Measurements from ENCODE around the gene GADD45G. TPM values are rescaled to one million over a fixed set of nuclear protein-coding genes. Genes with fewer than 3 reads are reported as not detected.

GADD45G gene
- total and polyA plus RNA-seq, 5 donors from 2014 or later = 0.16 to 15.7 (median 0.30) TPM

DNA sequence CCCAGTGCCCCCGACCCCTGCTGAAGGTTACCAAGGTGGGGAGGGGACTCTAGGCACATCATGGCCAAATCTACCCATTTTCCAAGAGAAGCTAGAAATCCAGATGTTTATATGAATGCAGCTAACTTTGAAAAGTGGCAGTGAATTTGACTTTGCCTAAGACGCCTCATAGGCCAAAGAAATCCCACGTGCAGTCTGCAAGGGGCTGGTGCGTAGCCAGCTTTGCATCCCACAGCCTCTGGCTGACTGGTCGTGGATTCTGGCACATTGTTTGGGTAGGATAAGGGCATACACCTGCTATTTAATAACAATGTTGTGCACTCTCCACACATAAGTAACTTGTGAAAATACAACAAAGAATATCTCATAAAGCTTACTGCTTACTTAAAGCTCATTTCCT is 3.5 kb upstream of the GADD45G start:
- Mint-ChIP-seq H3K4me1 (peaks cover 7 to 27% (median 14%) of the 10 kb centered on the region in 4 donors), H3K9me3 (no peaks in the 10 kb centered on the region), H3K36me3 (no peaks in the 10 kb centered on the region), H3K4me3 (no peak overlapping the region), H3K27me3 (peaks cover 38% of the 10 kb centered on the region), H3K27ac (peak overlapping the region in 1 of 3 donors; percentile 3)
- H3K36me3 ChIP-seq (ENCODE audit: control insufficient read depth, insufficient read depth, low read length) = no peaks in the 10 kb centered on the region
- no peak for ATAC-seq (ENCODE audit: low read depth in 2 of 2)
- no peak overlapping the region for H3K4me3 ChIP-seq (ENCODE audit: low read depth, low read length)
- H3K27ac ChIP-seq (ENCODE audit: insufficient read depth, low read length, poor library complexity, severe bottlenecking) = no peak overlapping the region
- no peaks in the 10 kb centered on the region for H3K9me3 ChIP-seq (ENCODE audit: control insufficient read depth in 2 of 2, low read length in 2 of 2)
- peaks cover 9% of the 10 kb centered on the region for H3K27me3 ChIP-seq (ENCODE audit: control insufficient read depth, insufficient read depth, low read length)
- H3K4me1 ChIP-seq (ENCODE audit: control insufficient read depth, insufficient read depth, low read length, poor library complexity, severe bottlenecking) = peaks cover 36% of the 10 kb centered on the region
- DNase-seq = no peak

- Mint-ChIP-seq H3K27ac (no peak overlapping the region), H3K4me3 (no peak overlapping the region), H3K36me3 (no peaks in the 10 kb centered on the region), H3K9me3 (no peaks in the 10 kb centered on the region), H3K27me3 (peaks cover 44% of the 10 kb centered on the region), H3K4me1 (peaks cover 10 to 33% (median 19%) of the 10 kb centered on the region in 4 donors)
- H3K36me3 ChIP-seq (ENCODE audit: control insufficient read depth, insufficient read depth, low read length) = no peaks in the 10 kb centered on the region
- no peak for ATAC-seq (ENCODE audit: low read depth in 2 of 2)
- H3K4me3 ChIP-seq (ENCODE audit: low read depth, low read length) = no peak overlapping the region
- DNase-seq = no peak
- H3K27me3 ChIP-seq (ENCODE audit: control insufficient read depth, insufficient read depth, low read length) = peaks cover 9% of the 10 kb centered on the region
- no peak overlapping the region for H3K27ac ChIP-seq (ENCODE audit: insufficient read depth, low read length, poor library complexity, severe bottlenecking)
- H3K4me1 ChIP-seq (ENCODE audit: control insufficient read depth, insufficient read depth, low read length, poor library complexity, severe bottlenecking) = peaks cover 43% of the 10 kb centered on the region
- no peaks in the 10 kb centered on the region for H3K9me3 ChIP-seq (ENCODE audit: control insufficient read depth in 2 of 2, low read length in 2 of 2)
Measured at GRCh38 chr9:89601856-89602562, 2.8 kb upstream of the GADD45G start.

DNA sequence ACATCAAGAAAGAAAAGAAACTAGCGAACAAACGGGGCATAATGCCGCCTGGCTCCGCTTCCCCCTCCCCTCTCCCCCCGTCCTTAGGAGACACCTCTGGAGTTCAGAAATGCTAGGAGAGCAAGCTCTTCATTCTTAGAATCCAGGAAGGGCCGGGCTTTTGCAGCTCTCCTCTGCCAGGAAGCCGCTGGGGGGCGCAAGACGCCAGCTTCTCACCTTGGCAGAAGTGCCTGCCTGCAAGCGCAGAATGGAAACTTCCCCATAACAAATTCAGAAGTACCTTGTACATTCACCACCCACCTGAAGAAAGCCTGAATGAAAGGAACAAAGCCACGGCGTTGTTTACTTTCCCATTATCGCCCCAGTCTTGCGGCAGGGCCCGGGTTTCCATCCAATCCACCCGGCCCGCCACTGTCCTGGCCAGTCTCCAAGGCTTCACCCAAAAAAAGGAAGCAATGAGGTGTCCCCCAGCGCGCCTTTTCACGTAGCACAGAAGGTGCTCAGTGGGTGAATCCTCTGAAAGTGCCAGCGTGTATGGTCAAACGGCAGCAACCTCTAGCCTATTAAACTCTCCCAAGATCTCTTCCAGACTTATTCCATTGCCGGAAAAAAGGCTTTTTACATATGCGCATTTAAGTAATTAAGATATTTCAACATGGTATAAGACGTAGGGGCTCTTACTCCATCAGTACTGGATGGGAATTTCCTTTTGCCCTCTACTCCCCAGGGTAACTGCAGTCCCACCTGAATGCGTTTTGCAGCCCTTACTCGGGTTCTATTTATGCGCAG is 1.6 kb upstream of the GADD45G start:
- ATAC-seq (ENCODE audit: low read depth in 2 of 2) (peak; percentile 35 to 36), DNase-seq (peak; percentile 65 to 88 (median 79))
- H3K4me3 Mint-ChIP-seq = peak overlapping the region; percentile 78 to 91 (median 85)
- peak overlapping the region in 1 of 3 donors; percentile 28 for H3K27ac Mint-ChIP-seq
- Histone ChIP-seq H3K27me3 (ENCODE audit: control insufficient read depth, insufficient read depth, low read length) (peaks cover 9% of the 10 kb centered on the region), H3K9me3 (ENCODE audit: control insufficient read depth in 2 of 2, low read length in 2 of 2) (no peaks in the 10 kb centered on the region), H3K27ac (ENCODE audit: insufficient read depth, low read length, poor library complexity, severe bottlenecking) (no peak overlapping the region), H3K4me3 (ENCODE audit: low read depth, low read length) (peak overlapping the region; percentile 68), H3K36me3 (ENCODE audit: control insufficient read depth, insufficient read depth, low read length) (no peaks in the 10 kb centered on the region), H3K4me1 (ENCODE audit: control insufficient read depth, insufficient read depth, low read length, poor library complexity, severe bottlenecking) (peaks cover 43% of the 10 kb centered on the region)
- H3K4me1 Mint-ChIP-seq = peaks cover 10 to 33% (median 19%) of the 10 kb centered on the region in 4 donors
- no peaks in the 10 kb centered on the region for H3K36me3 Mint-ChIP-seq
- H3K27me3 Mint-ChIP-seq = peaks cover 37% of the 10 kb centered on the region
- H3K9me3 Mint-ChIP-seq = no peaks in the 10 kb centered on the region

DNA sequence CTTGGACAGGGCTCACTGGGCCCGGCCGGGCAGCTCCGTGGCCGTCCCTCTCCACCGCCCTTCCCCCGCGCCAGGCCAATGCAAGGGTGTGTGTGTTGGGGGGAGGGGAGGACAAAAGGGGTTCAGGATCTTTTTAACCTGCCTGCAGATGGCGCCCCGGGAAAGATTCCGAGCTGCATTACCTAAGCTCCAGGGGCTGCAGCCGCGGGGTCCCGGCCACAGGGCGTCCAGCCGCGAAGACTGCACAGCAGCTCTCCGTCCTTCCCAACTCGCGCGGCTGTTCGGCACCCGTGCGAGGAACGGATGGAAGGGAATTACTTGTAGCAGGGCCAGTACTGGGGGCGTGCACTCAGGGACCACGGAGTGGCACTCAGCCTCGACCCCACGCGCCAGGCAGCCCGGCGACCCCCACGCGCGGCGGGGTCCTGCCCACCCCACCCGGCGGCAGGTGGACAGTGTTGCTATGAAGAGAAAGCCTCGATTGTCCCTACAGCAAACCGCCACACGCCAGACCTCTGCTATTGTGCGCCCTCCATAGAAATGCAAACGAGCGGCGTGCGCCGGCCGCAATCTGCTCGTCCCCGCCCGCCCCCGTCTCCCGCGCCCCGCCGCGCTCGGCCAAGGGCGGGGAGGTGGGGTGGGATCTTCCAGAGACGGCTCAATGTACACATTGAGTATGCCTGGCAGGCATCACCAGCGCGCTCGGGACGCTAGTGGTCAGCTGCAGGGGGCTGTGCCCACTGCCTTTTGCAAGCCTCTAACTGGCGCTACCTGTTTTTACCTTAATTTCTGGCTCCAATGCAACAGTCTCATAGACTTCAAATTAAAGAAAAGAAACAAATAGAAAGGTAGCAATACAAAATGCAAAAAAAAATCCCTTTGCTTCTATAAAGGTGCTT is 796 bp upstream of the GADD45G start:
- H3K36me3 Mint-ChIP-seq = no peaks in the 10 kb centered on the region
- Histone ChIP-seq H3K27ac (ENCODE audit: insufficient read depth, low read length, poor library complexity, severe bottlenecking) (no peak overlapping the region), H3K9me3 (ENCODE audit: control insufficient read depth in 2 of 2, low read length in 2 of 2) (no peaks in the 10 kb centered on the region), H3K27me3 (ENCODE audit: control insufficient read depth, insufficient read depth, low read length) (peaks cover 6% of the 10 kb centered on the region), H3K4me1 (ENCODE audit: control insufficient read depth, insufficient read depth, low read length, poor library complexity, severe bottlenecking) (peaks cover 43% of the 10 kb centered on the region), H3K4me3 (ENCODE audit: low read depth, low read length) (peak overlapping the region; percentile 68), H3K36me3 (ENCODE audit: control insufficient read depth, insufficient read depth, low read length) (no peaks in the 10 kb centered on the region)
- H3K4me1 Mint-ChIP-seq = peaks cover 10 to 33% (median 19%) of the 10 kb centered on the region in 4 donors
- ATAC-seq (ENCODE audit: low read depth in 2 of 2) = no peak
- peak overlapping the region in 2 of 3 donors; percentile 44 to 54 for H3K27ac Mint-ChIP-seq
- DNase-seq = peak in 2 of 3 donors; percentile 24 to 43
- H3K27me3 Mint-ChIP-seq = peaks cover 34% of the 10 kb centered on the region
- peak overlapping the region; percentile 81 to 92 (median 86) for H3K4me3 Mint-ChIP-seq
- H3K9me3 Mint-ChIP-seq = no peaks in the 10 kb centered on the region

DNA sequence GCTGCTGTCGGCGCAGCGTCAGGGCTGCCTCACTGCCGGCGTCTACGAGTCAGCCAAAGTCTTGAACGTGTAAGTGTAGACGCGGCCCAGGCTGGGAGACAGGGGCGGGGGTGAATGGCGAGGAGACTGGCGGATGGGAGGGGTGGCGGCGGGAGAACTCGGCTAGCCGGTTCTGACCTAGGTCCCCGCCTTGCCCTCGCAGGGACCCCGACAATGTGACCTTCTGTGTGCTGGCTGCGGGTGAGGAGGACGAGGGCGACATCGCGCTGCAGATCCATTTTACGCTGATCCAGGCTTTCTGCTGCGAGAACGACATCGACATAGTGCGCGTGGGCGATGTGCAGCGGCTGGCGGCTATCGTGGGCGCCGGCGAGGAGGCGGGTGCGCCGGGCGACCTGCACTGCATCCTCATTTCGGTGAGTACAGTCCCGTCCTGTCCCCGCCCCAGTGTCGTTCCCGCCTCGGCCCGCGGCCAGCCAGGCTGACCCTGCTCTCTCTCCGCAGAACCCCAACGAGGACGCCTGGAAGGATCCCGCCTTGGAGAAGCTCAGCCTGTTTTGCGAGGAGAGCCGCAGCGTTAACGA is 745 bp downstream of the GADD45G start:
- Mint-ChIP-seq H3K9me3 (peaks cover 0 to 2% (median 0%) of the 10 kb centered on the region in 7 donors), H3K27ac (peak overlapping the region in 2 of 3 donors; percentile 51 to 54), H3K4me3 (peak overlapping the region; percentile 76 to 87 (median 80)), H3K4me1 (peaks cover 10 to 33% (median 19%) of the 10 kb centered on the region in 4 donors), H3K27me3 (peaks cover 34% of the 10 kb centered on the region), H3K36me3 (no peaks in the 10 kb centered on the region)
- Histone ChIP-seq H3K27ac (ENCODE audit: insufficient read depth, low read length, poor library complexity, severe bottlenecking) (peak overlapping the region; percentile 14), H3K4me3 (ENCODE audit: low read depth, low read length) (no peak overlapping the region), H3K36me3 (ENCODE audit: control insufficient read depth, insufficient read depth, low read length) (no peaks in the 10 kb centered on the region), H3K4me1 (ENCODE audit: control insufficient read depth, insufficient read depth, low read length, poor library complexity, severe bottlenecking) (peaks cover 43% of the 10 kb centered on the region), H3K27me3 (ENCODE audit: control insufficient read depth, insufficient read depth, low read length) (no peaks in the 10 kb centered on the region), H3K9me3 (ENCODE audit: control insufficient read depth in 2 of 2, low read length in 2 of 2) (no peaks in the 10 kb centered on the region)
- ATAC-seq (ENCODE audit: low read depth in 2 of 2) = peak; percentile 23
- DNase-seq = peak; percentile 24 to 55 (median 33)

GRCh38 chr9:89606049-89606623 is 1.3 kb downstream of the GADD45G start:
- Mint-ChIP-seq H3K27me3 (peaks cover 34% of the 10 kb centered on the region), H3K9me3 (peaks cover 0 to 2% (median 0%) of the 10 kb centered on the region in 7 donors), H3K36me3 (no peaks in the 10 kb centered on the region), H3K27ac (peak overlapping the region in 1 of 3 donors; percentile 4), H3K4me3 (peak overlapping the region; percentile 76 to 87 (median 80)), H3K4me1 (peaks cover 10 to 33% (median 19%) of the 10 kb centered on the region in 4 donors)
- Histone ChIP-seq H3K9me3 (ENCODE audit: control insufficient read depth in 2 of 2, low read length in 2 of 2) (no peaks in the 10 kb centered on the region), H3K4me1 (ENCODE audit: control insufficient read depth, insufficient read depth, low read length, poor library complexity, severe bottlenecking) (peaks cover 43% of the 10 kb centered on the region), H3K4me3 (ENCODE audit: low read depth, low read length) (peak overlapping the region; percentile 55), H3K36me3 (ENCODE audit: control insufficient read depth, insufficient read depth, low read length) (no peaks in the 10 kb centered on the region), H3K27ac (ENCODE audit: insufficient read depth, low read length, poor library complexity, severe bottlenecking) (no peak overlapping the region), H3K27me3 (ENCODE audit: control insufficient read depth, insufficient read depth, low read length) (no peaks in the 10 kb centered on the region)
- no peak for ATAC-seq (ENCODE audit: low read depth in 2 of 2)
- DNase-seq = peak; percentile 20 to 51 (median 30)
